K562 (cell line): ENCODE measurements around the gene ATF7IP. TPM values are rescaled to one million over a fixed set of nuclear protein-coding genes. Genes with fewer than 3 reads are reported as not detected.

ENCODE experiments used
- ATAC-seq: fragments of 200-7000 bp; cut with Tn5 transposase; 3 replicates; pipeline ENCODE4 v1.9.1; 2020; ENCODE audit warnings: moderate library complexity
- BruUV-seq: library from RNA; stranded (reverse); fragments of 400-500 nt; replicated peaks from 2 replicates; lab custom pipeline; 2021; lab: Mats Ljungman, UMichigan
- CTCF ChIA-PET: fragments of 300-600 bp; formaldehyde crosslinking; extraction: SDS; loops from one replicate; lab custom pipeline; 2021; ENCODE audit warnings: low intra/inter-chr PET ratio; lab: Yijun Ruan, JAX
- POLR2A ChIA-PET: fragments of 300-600, 350-650 bp; sonication (Branson Sonifier 250); formaldehyde crosslinking; extraction: SDS; loops from one replicate; lab custom pipeline; 2021; ENCODE audit warnings: antibody characterized with exemption, inconsistent platforms; lab: Yijun Ruan, JAX
- DNase-seq, 4 experiments: peaks; one replicate each; pipeline versions ENCODE4 v3.0.0 to v3.0.0-alpha.2; 2011 to 2018; ENCODE audit warnings: low spot score in 3 of 4, mixed read lengths in 3 of 4; ENCODE audit errors: extremely low read depth in 1 of 4
- FAIRE-seq: peaks from 2 replicates; lab custom pipeline; 2011; peaks lifted over from hg19 to GRCh38; lab: Jason Lieb, UNC
- H2AFZ ChIP-seq: 2 replicates; pipeline ENCODE4 v1.6.0; 2011; ENCODE audit warnings: low read depth, low read length, control low read depth, inconsistent platforms
- H3K27ac ChIP-seq: fragments of 200-600 bp; 3 replicates; pipeline ENCODE4 v1.8.0; 2011; ENCODE audit warnings: low read depth, mild to moderate bottlenecking, control low read depth, inconsistent platforms, low read length, moderate library complexity, mixed read lengths; ENCODE audit errors: extremely low read depth
- H3K27me3 ChIP-seq, 2 experiments: fragments of 300-600 bp in 1 of 2; 2 replicates in 1 of 2; 3 replicates in 1 of 2; pipeline versions ENCODE4 v1.6.0 to v1.8.0; 2011; ENCODE audit warnings: inconsistent platforms in 2 of 2, low read length in 2 of 2, mild to moderate bottlenecking in 1 of 2, mixed read lengths in 1 of 2, moderate library complexity in 1 of 2; ENCODE audit not compliant: control insufficient read depth in 2 of 2, insufficient read depth in 2 of 2
- H3K36me3 ChIP-seq: fragments of 300-600 bp; 3 replicates; pipeline ENCODE4 v1.8.0; 2011; ENCODE audit warnings: mild to moderate bottlenecking, low read length, inconsistent platforms; ENCODE audit not compliant: control insufficient read depth, insufficient read depth
- H3K4me1 ChIP-seq, 2 experiments: fragments of 200-600 bp in 1 of 2; replicated peaks in 1 of 2; 2 replicates in 1 of 2; 3 replicates in 1 of 2; pipeline versions ENCODE4 v1.5.1 to v1.8.0; 2011; ENCODE audit warnings: inconsistent platforms in 2 of 2, low read length in 2 of 2, mild to moderate bottlenecking in 1 of 2, mixed read lengths in 1 of 2, moderate library complexity in 1 of 2; ENCODE audit not compliant: control insufficient read depth in 2 of 2, insufficient read depth in 2 of 2
- H3K4me2 ChIP-seq: 2 replicates; pipeline ENCODE4 v1.6.1; 2011; ENCODE audit warnings: low read length, control low read depth, inconsistent platforms, mixed read lengths; ENCODE audit not compliant: insufficient read depth
- H3K4me3 ChIP-seq: fragments of 200-600 bp; sonication (generic), shearing (Covaris generic); 2 replicates; pipeline ENCODE4 v1.5.1; 2016; ENCODE audit warnings: control low read depth, inconsistent platforms
- H3K79me2 ChIP-seq: fragments of 200-600 bp; 3 replicates; pipeline ENCODE4 v1.8.0; 2011; ENCODE audit warnings: low read length, inconsistent platforms; ENCODE audit not compliant: control insufficient read depth, insufficient read depth
- H3K9ac ChIP-seq, 2 experiments: 2 replicates each; pipeline versions ENCODE4 v1.6.0 to v1.6.1; 2011; ENCODE audit warnings: low read depth in 2 of 2, low read length in 2 of 2, control low read depth in 1 of 2, inconsistent platforms in 1 of 2, mild to moderate bottlenecking in 1 of 2, mixed read lengths in 1 of 2; ENCODE audit not compliant: insufficient read depth in 1 of 2
- H3K9me1 ChIP-seq: one replicate; pipeline ENCODE4 v1.6.0; 2011; ENCODE audit warnings: inconsistent platforms, mild to moderate bottlenecking, low read length, moderate library complexity; ENCODE audit not compliant: control insufficient read depth, insufficient read depth
- H3K9me3 ChIP-seq: replicated peaks from 2 replicates; pipeline ENCODE4 v1.5.1; 2011; ENCODE audit warnings: low read depth, low read length, inconsistent platforms; ENCODE audit not compliant: control insufficient read depth, insufficient read depth
- H4K20me1 ChIP-seq: replicated peaks from 2 replicates; pipeline ENCODE4 v1.6.1; 2011; ENCODE audit warnings: low read length, inconsistent platforms, mixed read lengths; ENCODE audit not compliant: control insufficient read depth, insufficient read depth
- FOXJ2 ChIP-seq: fragments of 200-800 bp; sonication (Bioruptor generic); IDR thresholded peaks from 2 replicates; pipeline ENCODE4 v1.6.1; 2016; ENCODE audit warnings: missing genetic modification characterization, missing compliant biosample characterization
- NFIC ChIP-seq: fragments of 450-650 bp; IDR thresholded peaks from 2 replicates; pipeline ENCODE4 v1.6.1; 2017; ENCODE audit warnings: mild to moderate bottlenecking, inconsistent platforms
- RFX1 ChIP-seq: fragments of 450-650 bp; IDR thresholded peaks from 2 replicates; pipeline ENCODE4 v1.6.1; 2016; ENCODE audit warnings: mild to moderate bottlenecking, moderate library complexity
- ZNF407 ChIP-seq: fragments of 450-650 bp; IDR thresholded peaks from 2 replicates; pipeline ENCODE4 v1.6.1; 2016; ENCODE audit warnings: low read depth
- WGBS: fragments of 100-300 bp; shearing (Covaris generic); methylation state at CpG from one replicate; pipeline ENCODE4 v1.1.6; 2016; ENCODE audit warnings: low coverage, mixed read lengths; ENCODE audit not compliant: insufficient coverage; ENCODE audit errors: missing lambda C conversion rate; 5-methylcytosine and 5-hydroxymethylcytosine counted together
- in situ Hi-C: fragments of 300-500 bp; cut with MboI; formaldehyde crosslinking; loops from 4 replicates; pipeline ENCODE4 v1.15.0; 2018; ENCODE audit warnings: inconsistent platforms, mixed read lengths
- intact Hi-C: fragments of 100-400 bp; cut with micrococcal nuclease; formaldehyde crosslinking; loops from 2 replicates; pipeline ENCODE4 v1.14.2; 2022
- polyA plus RNA-seq, 8 experiments: library from polyadenylated mRNA; depleted of rRNA in 4 of 8; stranded (reverse) in 5 of 8; unstranded in 3 of 8; fragments of >200 nt; fragmentation: Nextera tagmentation in 2 of 8; fragmentation: Illumina TruSeq in 1 of 8; extraction: Ambion mirVana in 2 of 8; extraction: Trizol in 1 of 8; gene quantifications; 2 replicates each; pipeline versions ENCODE4 v1.2.1 to v1.2.3, GENCODE V29; 2011 to 2014; ENCODE audit warnings: inconsistent platforms in 1 of 8, missing spikeins in 1 of 8
- total RNA-seq, 7 experiments: library from RNA; depleted of rRNA in 6 of 7; stranded (reverse); fragments of >200 nt in 6 of 7; fragmentation: Illumina TruSeq in 2 of 7; extraction: Trizol in 2 of 7; gene quantifications; 2 replicates each; pipeline versions ENCODE4 v1.2.1 to v1.2.3, GENCODE V29; 2011 to 2021; ENCODE audit warnings: low replicate concordance in 1 of 7

Gene ATF7IP
- total and polyA plus RNA-seq, 9 of the 15 experiments (the other 6 are each of a cell fraction or from before 2014, with no cell fraction given) = 2.8 to 27.1 (median 11.0) TPM

GRCh38 chr12:14403711-14404196, 38.3 kb downstream of the ATF7IP start:
- Histone ChIP-seq H4K20me1 (no peaks in the 10 kb centered on the region), H3K9me1 (no peaks in the 10 kb centered on the region), H3K79me2 (peaks cover 100% of the 10 kb centered on the region), H3K4me3 (no peak overlapping the region), H3K9me3 (peaks cover 4% of the 10 kb centered on the region), H3K4me1 (peaks cover 0 to 3% of the 10 kb centered on the region in 2 experiments; a peak in 2 of 5 replicates), H2AFZ (no peak overlapping the region), H3K9ac (no peak overlapping the region), H3K27me3 (no peaks in the 10 kb centered on the region), H3K4me2 (no peak overlapping the region), H3K36me3 (no peaks in the 10 kb centered on the region), H3K27ac (no peak overlapping the region)
- ATAC-seq = peak; percentile 44; the same call in 2 of the 3 replicates
- TF ChIP-seq ZNF407 (no peak), FOXJ2 (tag) (0 out of 2 replicates have a peak, but pooled peaks have one; percentile 60), RFX1 (peak; percentile 89), NFIC (peak; percentile 58)
- ChIA-PET POLR2A (interaction anchor here (1.1 kb wide), 1 partner anchor 146 kb away, joined by 3 read pairs; no protein-coding TSS in a partner anchor), CTCF (no interaction called here)
- in situ Hi-C loops (no loop called here), intact Hi-C loops (no loop called here)
- no TSS peak for BruUV-seq
- 67% methylated on average over 1 of the region's 1 CpG for WGBS
- DNase-seq = peak in 2 of 4 experiments; percentile 10 to 14
- no peak for FAIRE-seq
